GM18502 (cell line): ENCODE results near the gene STXBP3.

Source experiments
- ATAC-seq: cut with Tn5 transposase; IDR thresholded peaks from one replicate; pipeline ENCODE4 v1.9.1; 2021; ENCODE audit warnings: mild to moderate bottlenecking; ENCODE audit not compliant: unreplicated experiment, poor library complexity

Gene STXBP3

GRCh38 chr1:108792420-108792819, 45.9 kb downstream of the STXBP3 start:
- no peak for ATAC-seq

- no peak for ATAC-seq
Measured at GRCh38 chr1:108799001-108799400, 52.5 kb downstream of the STXBP3 start.

- no peak for ATAC-seq
Measured at GRCh38 chr1:108801101-108801500, 54.6 kb downstream of the STXBP3 start.

GRCh38 chr1:108803548-108803947, 57.1 kb downstream of the STXBP3 start:
- ATAC-seq, result no peak

GRCh38 chr1:108808438-108808837, 62.0 kb downstream of the STXBP3 start:
- ATAC-seq, result no peak

GRCh38 chr1:108811611-108812010, 65.1 kb downstream of the STXBP3 start:
- ATAC-seq, result no peak

- no peak for ATAC-seq
Measured at GRCh38 chr1:108813326-108813725, 66.9 kb downstream of the STXBP3 start.

- no peak for ATAC-seq
Measured at GRCh38 chr1:108814343-108815125, 68.1 kb downstream of the STXBP3 start.

GRCh38 chr1:108815566-108815965, 69.1 kb downstream of the STXBP3 start:
- ATAC-seq, result no peak

- no peak for ATAC-seq
Measured at GRCh38 chr1:108816049-108816893, 69.8 kb downstream of the STXBP3 start.

GRCh38 chr1:108817016-108817415, 70.5 kb downstream of the STXBP3 start:
- no peak for ATAC-seq

GRCh38 chr1:108817811-108818210, 71.3 kb downstream of the STXBP3 start:
- no peak for ATAC-seq

- no peak for ATAC-seq
Measured at GRCh38 chr1:108819878-108820277, 73.4 kb downstream of the STXBP3 start.

GRCh38 chr1:108823632-108824031, 77.2 kb downstream of the STXBP3 start:
- no peak for ATAC-seq

GRCh38 chr1:108824051-108824450, 77.6 kb downstream of the STXBP3 start:
- no peak for ATAC-seq

- no peak for ATAC-seq
Measured at GRCh38 chr1:108826081-108826635, 79.7 kb downstream of the STXBP3 start.

GRCh38 chr1:108828074-108828961, 81.8 kb downstream of the STXBP3 start:
- no peak for ATAC-seq

- no peak for ATAC-seq
Measured at GRCh38 chr1:108829498-108829916, 83.0 kb downstream of the STXBP3 start.

- no peak for ATAC-seq
Measured at GRCh38 chr1:108830119-108831008, 83.9 kb downstream of the STXBP3 start.
